ENCODE results near the gene MCEMP1. TPM values are rescaled to one million over a fixed set of nuclear protein-coding genes. Genes with fewer than 3 reads are reported as not detected.

Gene MCEMP1
- total and polyA plus RNA-seq, 2 donors from 2014 or later: 0.28 to 0.38 TPM

GRCh38 chr19:7639863-7640348, 37.0 kb upstream of the MCEMP1 start:
- no peak for FAIRE-seq
- TF ChIP-seq, protein P1, sequence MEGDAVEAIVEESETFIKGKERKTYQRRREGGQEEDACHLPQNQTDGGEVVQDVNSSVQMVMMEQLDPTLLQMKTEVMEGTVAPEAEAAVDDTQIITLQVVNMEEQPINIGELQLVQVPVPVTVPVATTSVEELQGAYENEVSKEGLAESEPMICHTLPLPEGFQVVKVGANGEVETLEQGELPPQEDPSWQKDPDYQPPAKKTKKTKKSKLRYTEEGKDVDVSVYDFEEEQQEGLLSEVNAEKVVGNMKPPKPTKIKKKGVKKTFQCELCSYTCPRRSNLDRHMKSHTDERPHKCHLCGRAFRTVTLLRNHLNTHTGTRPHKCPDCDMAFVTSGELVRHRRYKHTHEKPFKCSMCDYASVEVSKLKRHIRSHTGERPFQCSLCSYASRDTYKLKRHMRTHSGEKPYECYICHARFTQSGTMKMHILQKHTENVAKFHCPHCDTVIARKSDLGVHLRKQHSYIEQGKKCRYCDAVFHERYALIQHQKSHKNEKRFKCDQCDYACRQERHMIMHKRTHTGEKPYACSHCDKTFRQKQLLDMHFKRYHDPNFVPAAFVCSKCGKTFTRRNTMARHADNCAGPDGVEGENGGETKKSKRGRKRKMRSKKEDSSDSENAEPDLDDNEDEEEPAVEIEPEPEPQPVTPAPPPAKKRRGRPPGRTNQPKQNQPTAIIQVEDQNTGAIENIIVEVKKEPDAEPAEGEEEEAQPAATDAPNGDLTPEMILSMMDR (IDR thresholded peaks at IDR 0.05; ENCODE audit: borderline replicate concordance, extremely low read depth, insufficient read depth): no peak
- DNase-seq: no peak
- Histone ChIP-seq H3K27ac (ENCODE audit: low read depth in 2 of 2, low read length in 2 of 2) (no peak overlapping the region), H3K4me3 (ENCODE audit: low read length in 3 of 3) (no peak overlapping the region), H3K27me3 (ENCODE audit: control insufficient read depth, insufficient read depth, low read length) (no peaks in the 10 kb centered on the region), H3K9me3 (ENCODE audit: control insufficient read depth in 2 of 3, insufficient read depth in 1 of 3, low read length in 3 of 3) (no peaks in the 10 kb centered on the region), H3K9ac (ENCODE audit: low read length in 3 of 3) (no peak overlapping the region), H3K36me3 (ENCODE audit: control insufficient read depth in 2 of 3, insufficient read depth in 3 of 3, low read length in 3 of 3) (peaks cover 0 to 10% (median 5%) of the 10 kb centered on the region in 3 donors), H3K4me1 (ENCODE audit: control insufficient read depth in 2 of 3, insufficient read depth in 2 of 3, low read depth in 1 of 3, low read length in 3 of 3) (peaks cover 0 to 17% (median 0%) of the 10 kb centered on the region in 3 donors)
- intact Hi-C loops (cut with DNase I): no loop called here

GRCh38 chr19:7640803-7641202, 36.1 kb upstream of the MCEMP1 start:
- no peak overlapping the region for H3K4me3 ChIP-seq (ENCODE audit: low read length in 3 of 3)
- FAIRE-seq (no peak), DNase-seq (no peak)
- no peaks in the 10 kb centered on the region for H3K9me3 ChIP-seq (ENCODE audit: control insufficient read depth in 2 of 3, insufficient read depth in 1 of 3, low read length in 3 of 3)
- H3K27ac ChIP-seq (ENCODE audit: low read depth in 2 of 2, low read length in 2 of 2): no peak overlapping the region
- H3K36me3 ChIP-seq (ENCODE audit: control insufficient read depth in 2 of 3, insufficient read depth in 3 of 3, low read length in 3 of 3): peaks cover 0 to 10% (median 5%) of the 10 kb centered on the region in 3 donors
- H3K4me1 ChIP-seq (ENCODE audit: control insufficient read depth in 2 of 3, insufficient read depth in 2 of 3, low read depth in 1 of 3, low read length in 3 of 3): peaks cover 0 to 14% (median 0%) of the 10 kb centered on the region in 3 donors
- intact Hi-C loops (cut with DNase I): no loop called here
- no peak overlapping the region for H3K9ac ChIP-seq (ENCODE audit: low read length in 3 of 3)
- TF ChIP-seq, protein P1 (IDR thresholded peaks at IDR 0.05; ENCODE audit: borderline replicate concordance, extremely low read depth, insufficient read depth): no peak
- H3K27me3 ChIP-seq (ENCODE audit: control insufficient read depth, insufficient read depth, low read length): no peaks in the 10 kb centered on the region

DNA sequence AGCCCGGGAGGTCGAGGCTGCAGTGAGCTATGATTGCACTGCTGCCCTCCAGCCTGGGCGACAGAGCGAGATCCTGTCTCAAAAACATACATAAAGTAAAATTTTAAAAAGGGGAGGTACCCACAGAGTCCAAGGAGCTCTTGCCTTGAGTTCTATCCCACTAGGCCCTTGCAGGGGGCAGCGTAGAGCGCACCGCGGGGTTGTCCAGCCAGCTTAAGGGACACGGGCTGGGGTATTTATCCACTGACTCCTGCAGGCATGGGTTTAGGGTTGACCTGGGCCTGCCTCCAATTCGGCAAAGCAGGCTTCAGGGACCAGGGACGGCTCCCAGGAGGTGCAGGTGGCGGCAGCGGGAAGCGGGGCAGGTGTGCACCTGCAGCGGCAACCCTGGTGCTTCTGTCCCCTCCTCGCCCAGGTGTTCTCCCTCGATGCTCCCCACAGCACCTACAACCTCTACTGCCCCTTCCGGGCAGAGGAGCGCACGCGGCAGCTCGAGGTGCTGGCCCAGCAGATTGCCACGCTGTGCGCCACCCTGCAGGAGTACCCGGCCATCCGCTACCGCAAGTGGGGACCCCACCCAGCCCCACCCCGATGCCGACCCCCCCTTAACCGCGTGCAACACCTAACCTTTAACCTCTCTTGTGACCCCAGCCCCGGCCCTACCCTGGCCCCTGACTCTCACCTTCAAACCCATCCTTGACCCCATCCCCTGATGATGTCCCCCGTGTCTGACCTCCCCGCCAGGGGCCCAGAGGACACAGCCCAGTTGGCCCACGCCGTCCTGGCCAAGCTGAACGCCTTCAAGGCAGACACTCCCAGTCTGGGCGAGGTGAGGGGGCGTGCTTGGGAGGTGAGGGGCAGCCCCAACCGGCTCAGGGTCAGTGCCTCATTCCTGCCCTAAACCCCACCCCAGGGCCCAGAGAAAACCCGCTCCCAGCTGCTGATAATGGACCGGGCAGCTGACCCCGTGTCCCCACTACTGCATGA, 35.3 kb upstream of the MCEMP1 start:
- H3K4me3 ChIP-seq (ENCODE audit: low read length in 3 of 3): no peak overlapping the region
- peaks cover 0 to 7% (median 0%) of the 10 kb centered on the region in 3 donors for H3K4me1 ChIP-seq (ENCODE audit: control insufficient read depth in 2 of 3, insufficient read depth in 2 of 3, low read depth in 1 of 3, low read length in 3 of 3)
- H3K9ac ChIP-seq (ENCODE audit: low read length in 3 of 3): no peak overlapping the region
- DNase-seq: no peak
- no peaks in the 10 kb centered on the region for H3K9me3 ChIP-seq (ENCODE audit: control insufficient read depth in 2 of 3, insufficient read depth in 1 of 3, low read length in 3 of 3)
- no peaks in the 10 kb centered on the region for H3K27me3 ChIP-seq (ENCODE audit: control insufficient read depth, insufficient read depth, low read length)
- no peak overlapping the region for H3K27ac ChIP-seq (ENCODE audit: low read depth in 2 of 2, low read length in 2 of 2)
- peaks cover 0 to 10% (median 5%) of the 10 kb centered on the region in 3 donors for H3K36me3 ChIP-seq (ENCODE audit: control insufficient read depth in 2 of 3, insufficient read depth in 3 of 3, low read length in 3 of 3)
- TF ChIP-seq, protein P1 (IDR thresholded peaks at IDR 0.05; ENCODE audit: borderline replicate concordance, extremely low read depth, insufficient read depth): no peak
- intact Hi-C loops (cut with DNase I): no loop called here
- no peak for FAIRE-seq
